NCI-H69 (cell line): ENCODE data around the gene ELOVL2.

Experiments
- DNase-seq: peaks from one replicate; lab custom pipeline; 2025; lab: John Stamatoyannopoulos, UW

ELOVL2 gene

DNA sequence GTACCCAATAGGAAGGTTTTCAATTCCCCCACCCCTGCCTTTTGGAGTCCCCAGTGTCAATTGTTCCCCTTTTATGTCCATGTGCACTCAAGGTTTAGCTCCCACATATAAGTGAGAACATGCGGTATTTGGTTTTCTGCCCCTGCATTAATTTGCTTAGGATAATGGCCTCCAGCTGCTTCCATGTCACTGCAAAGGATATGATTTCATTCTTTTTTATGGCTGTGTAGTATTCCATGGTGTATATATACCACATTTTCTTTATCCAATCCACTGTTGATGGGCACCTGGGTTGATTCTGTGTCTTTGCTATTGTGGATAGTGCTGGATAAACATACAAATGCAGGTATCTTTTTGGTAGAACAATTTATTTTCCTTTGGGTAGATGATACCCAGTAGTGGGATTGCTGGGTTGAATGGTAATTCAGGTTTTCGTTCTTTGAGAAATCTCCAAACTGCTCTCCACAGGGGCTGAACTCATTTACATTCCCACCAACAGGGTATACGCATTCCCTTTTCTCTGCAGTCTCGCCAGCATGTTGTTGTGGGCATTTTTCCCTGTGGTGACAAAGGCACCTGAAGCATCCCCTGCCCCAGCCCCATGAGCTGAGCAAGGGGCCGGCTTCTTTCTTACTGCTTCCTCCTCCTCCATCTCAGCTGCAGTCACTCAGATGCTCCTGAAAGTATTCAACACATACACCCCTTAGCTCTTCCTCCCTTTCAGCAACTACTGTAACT lies 66.7 kb downstream of the ELOVL2 start:
- no peak for DNase-seq

DNA sequence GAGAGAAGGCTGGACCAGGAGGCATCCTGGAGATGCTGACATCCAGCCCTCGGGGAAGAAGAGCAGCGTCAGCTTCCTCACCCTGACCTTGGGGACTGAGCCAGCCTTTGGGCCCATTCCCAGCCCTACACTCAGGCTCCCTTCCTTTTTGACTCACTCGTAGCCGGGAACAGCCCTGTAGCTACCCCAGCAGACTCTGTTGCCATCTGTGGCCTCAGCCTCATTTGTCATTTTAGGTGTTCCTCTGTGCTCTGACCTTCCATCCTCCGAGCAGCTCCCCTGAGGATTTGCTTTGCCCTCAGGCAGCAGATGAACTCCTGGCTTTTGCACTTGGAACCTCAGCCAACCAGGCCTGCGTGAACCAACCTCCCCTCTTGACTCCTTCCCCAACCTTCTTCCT lies 67.5 kb downstream of the ELOVL2 start:
- DNase-seq = peak; percentile 12

- no peak for DNase-seq
Observed at GRCh38 chr6:10972196-10972595, 71.9 kb downstream of the ELOVL2 start.

DNA sequence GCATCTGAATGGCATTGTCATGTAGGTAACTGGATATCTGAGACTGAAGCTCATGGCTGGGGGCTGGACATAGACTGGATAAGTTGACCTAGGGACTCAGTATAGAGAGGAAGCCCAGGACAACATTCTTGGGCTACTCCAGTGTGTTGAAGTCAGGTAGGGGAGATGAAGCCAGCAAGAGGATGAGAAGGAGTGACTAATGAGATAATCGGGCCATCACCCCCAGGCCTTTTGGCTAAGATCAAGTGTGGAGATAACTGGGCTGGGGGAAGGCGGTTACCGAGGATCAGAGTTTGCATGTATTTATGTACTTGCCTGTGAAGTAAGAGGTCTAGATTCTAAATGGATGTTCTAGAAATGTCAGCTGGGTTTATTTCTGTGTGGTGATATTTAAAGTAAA lies 73.4 kb downstream of the ELOVL2 start:
- DNase-seq = no peak

DNA sequence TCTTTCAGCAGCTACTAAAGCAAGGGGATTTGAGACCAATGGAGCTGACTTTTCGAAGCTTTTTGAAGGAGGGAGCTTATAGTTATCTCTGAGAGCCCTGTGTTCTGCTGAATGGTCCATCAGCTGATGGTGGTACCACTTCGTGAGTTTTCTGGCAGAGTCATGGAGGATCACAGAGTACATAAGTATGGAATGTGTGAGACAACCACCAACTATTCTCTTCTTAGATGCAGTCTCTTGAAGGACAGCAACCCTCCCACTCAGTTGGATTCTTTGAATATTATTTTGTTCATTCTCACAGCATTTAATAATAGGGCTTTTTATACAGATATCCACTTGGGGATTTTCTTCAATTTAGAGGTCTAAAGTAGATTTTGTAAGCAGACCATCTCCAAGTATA lies 75.3 kb downstream of the ELOVL2 start:
- DNase-seq = no peak

- no peak for DNase-seq
Observed at GRCh38 chr6:10964684-10965083, 79.4 kb downstream of the ELOVL2 start.

- DNase-seq = no peak
Observed at GRCh38 chr6:10963113-10963512, 81.0 kb downstream of the ELOVL2 start.

- DNase-seq = no peak
Observed at GRCh38 chr6:10962673-10963072, 81.4 kb downstream of the ELOVL2 start.

- no peak for DNase-seq
Observed at GRCh38 chr6:10961837-10962236, 82.3 kb downstream of the ELOVL2 start.

DNA sequence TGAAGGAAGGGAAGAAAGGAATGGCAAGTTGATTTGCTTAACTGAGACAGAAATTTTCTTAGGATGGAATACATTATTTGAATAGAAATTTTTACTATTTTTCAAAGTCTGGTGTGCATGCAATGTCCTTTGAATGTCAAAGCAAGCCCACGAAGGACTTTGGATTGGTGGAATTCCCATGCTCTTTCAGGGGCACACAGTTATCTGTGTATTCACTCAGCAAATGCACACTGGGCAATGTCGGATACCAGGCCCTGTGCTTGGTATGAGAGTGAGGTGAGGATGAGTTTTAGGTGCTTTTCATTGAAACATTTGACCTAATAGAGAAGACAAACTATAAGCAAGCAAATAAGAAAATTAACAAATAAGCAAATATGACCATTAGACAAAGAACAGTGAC lies 83.9 kb downstream of the ELOVL2 start:
- DNase-seq = no peak

DNA sequence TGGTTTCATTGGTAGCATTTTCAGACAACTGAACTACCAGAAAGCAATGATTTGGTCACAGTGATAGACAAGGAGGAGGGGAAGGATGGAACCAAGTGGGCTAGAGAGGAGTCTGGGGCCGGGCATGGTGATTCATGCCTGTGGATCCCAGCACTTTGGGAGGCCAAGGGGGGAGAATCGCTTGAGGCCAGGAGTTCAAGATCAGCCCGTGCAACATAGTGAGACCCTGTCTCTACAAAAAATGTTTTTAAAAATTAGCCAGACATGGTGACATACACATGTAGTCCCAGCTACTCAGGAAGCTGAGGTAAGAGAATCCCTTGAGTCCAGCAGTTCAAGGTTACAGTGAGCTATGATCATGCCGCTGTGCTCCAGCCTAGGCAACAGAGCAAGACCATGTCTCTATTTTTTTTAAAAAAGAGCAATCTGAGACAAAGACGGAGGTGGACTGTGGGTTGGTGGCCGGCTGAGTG lies 86.7 kb downstream of the ELOVL2 start:
- DNase-seq = no peak

DNA sequence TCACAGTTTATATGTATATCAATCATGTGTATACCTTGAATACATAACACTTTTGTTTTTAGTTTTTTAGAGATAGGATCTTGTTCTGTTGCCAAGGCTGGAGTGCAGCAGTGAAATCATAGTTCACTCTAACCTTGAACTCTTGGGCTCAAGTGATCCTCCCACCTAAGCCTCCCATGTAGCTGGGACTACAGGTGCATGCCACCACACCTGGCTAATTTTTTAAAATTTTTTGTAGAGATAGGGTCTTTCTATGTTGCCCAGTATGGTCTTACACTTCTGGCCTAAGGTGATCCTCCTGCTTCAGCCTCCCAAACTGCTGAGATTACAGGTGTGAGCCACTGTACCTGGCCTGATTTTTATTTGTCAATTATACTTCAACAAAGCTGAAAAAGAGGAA lies 87.3 kb downstream of the ELOVL2 start:
- no peak for DNase-seq

DNA sequence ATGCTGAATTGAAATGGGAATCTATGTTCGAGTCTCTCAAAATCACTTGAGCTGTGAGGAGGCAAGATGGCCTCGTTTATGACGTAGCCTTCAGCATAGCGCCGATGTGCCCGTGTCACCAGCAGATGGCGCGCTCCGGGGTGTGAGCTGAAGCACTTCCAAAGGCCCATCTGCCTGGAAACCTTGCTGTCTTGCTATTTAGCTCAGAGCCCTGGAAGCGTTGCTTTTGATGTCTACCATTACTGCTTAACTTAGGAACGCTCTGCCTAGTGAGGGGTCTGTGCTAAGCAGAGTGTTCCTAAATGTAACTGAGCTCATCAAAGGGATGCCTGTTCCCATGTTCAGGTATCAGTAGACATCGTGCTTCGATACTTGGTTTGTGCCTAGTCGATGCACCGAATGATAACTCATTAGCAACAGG lies 89.5 kb downstream of the ELOVL2 start:
- peak; percentile 80 for DNase-seq

DNA sequence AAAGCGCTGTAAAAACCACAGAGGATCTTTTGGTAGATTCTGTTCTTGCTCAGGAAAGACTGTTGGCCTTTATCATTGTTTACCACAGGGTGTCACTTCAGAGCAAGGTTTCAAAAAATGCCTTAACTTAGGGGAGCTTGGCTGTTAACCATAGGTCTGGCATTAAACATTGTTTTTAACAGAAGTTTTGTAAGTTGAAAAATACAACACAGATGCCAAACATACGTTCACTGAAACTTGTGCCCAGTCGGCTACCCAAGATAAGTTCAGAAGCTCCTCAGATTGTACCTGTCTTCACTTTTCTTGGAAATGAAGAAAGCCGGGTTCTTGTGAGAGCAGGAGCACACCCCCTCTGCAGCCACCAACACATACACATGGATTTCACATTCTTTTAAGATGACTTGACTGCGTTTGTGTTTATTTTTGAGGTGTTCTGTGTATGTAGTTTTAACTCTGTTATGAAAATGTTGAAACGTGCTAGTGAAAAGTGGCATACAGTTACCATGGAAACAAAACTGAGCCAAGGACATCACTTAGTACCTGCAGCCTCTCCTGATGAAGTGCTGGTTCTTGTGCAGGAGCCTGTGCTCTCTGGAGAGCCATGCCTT lies 92.3 kb downstream of the ELOVL2 start:
- DNase-seq = peak; percentile 30

DNA sequence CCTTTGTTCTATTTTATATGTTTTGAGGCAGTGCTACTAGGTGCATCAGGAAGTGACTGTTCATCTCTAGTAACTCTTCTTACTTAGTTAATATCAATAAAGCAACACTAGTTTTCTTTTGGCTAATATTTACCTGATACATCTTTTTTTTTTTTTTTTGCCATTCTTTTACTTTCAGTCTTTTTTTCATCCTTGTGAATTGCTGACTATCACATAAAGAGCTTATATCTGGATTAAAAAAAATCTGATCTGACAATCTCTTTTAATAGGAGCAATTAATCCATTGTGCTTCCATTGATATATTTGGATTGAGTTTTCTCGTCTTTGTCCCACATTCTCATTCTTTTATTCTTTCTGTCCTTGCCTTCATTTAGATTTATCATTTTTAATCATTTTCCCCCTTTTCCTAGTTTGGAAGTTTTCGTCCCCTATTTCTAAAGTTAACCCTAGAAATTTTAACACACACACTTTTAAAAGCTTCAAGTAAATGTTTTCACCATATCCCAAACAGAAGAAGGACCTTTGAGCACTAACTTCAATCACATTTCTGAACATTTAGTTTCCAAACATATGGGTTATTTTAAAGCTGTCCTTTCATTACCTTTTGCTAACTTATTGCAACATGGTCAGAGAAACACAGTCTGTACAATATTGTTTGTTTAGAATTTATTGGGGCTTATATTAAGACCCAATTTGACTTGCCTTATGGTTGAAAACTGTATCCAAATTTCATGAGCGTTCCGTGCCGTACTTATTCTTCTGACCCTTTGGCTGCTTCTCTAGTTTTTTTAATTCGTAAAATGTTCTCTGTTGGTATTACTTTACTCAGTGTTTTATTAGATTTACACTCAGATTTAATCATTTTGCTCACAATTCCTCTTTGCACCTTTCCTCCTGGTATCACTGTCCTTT lies 94.3 kb downstream of the ELOVL2 start:
- no peak for DNase-seq

DNA sequence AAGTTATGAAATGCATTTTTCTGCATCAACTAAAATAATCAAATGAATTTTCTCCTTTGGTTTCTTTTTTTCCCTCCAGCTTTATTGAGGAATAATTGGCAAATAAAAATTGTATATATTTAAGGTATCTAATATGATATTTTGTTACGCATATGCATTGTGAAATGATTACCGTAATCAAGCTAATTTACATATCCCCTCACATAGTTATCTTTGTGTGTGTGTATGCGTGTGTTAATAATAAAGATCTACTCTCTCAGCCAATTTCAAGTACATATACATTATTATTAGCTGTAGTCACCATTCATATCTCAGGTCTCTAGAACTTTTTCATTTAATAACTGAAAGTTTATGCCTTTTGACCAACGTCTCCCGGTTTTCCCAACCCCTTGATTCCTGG lies 96.1 kb downstream of the ELOVL2 start:
- no peak for DNase-seq

GRCh38 chr6:10945845-10946244 lies 98.3 kb downstream of the ELOVL2 start:
- DNase-seq = no peak

DNA sequence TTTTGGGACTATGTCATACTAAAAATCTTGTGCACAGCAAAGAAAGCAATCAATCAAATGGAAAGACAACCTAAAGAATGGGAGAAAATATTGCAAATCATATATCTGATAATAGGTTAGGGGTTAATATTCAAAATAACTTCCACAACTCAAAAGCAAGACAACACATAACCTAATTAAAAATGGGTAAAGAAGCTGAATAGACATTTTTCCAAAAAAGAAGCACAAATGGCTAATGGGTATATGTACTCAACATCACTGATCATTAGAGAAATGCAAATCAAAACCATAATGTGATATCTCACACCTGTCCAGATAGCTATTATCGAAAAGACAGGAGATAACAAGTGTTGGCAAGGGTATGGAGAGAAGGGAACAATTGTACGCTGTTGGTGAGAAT lies 104.3 kb downstream of the ELOVL2 start:
- DNase-seq = no peak

DNA sequence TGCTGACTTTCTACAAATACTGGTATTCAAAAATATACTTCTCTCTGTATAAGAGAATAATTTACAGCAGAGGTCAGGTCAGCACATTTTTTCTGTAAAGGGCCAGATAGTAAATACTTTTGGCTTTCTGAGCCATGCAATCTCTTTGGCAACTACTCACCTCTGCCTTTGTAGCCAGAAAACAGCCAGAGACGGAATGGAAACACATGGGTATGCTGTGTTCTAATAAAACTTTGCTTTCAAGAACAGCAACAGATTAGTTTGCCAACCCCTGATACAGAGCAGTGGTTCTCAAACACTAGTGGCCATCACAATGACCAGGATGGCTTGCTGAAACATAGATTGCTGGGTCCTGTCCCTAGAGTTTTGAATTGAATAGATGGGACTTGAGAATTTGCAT lies 111.0 kb downstream of the ELOVL2 start:
- DNase-seq = no peak
